ENCODE data around the gene CDK10. TPM values are rescaled to one million over a fixed set of nuclear protein-coding genes. Genes with fewer than 3 reads are reported as not detected.
"Not testable (repeated sequence)": the region's sequence is repeated elsewhere in the genome, so short reads cannot be mapped to it uniquely, and the experiment has no call there.

CDK10 gene
- total RNA-seq, 2 experiments from 2014 or later: 80.5 to 94.2 TPM

GRCh38 chr16:89693931-89694783 lies 7.7 kb downstream of the CDK10 start:
- peaks cover 12% of the 10 kb centered on the region for H3K36me3 Mint-ChIP-seq
- ATAC-seq: no peak
- no peak overlapping the region for H3K4me3 Mint-ChIP-seq
- H3K27me3 Mint-ChIP-seq: no peaks in the 10 kb centered on the region
- no peaks in the 10 kb centered on the region for H3K9me3 Mint-ChIP-seq (ENCODE audit: low read depth)
- CTCF ChIA-PET: no interaction called here
- H3K27ac Mint-ChIP-seq: no peak overlapping the region
- peaks cover 17% of the 10 kb centered on the region for H3K4me1 Mint-ChIP-seq
- no peak for DNase-seq

DNA sequence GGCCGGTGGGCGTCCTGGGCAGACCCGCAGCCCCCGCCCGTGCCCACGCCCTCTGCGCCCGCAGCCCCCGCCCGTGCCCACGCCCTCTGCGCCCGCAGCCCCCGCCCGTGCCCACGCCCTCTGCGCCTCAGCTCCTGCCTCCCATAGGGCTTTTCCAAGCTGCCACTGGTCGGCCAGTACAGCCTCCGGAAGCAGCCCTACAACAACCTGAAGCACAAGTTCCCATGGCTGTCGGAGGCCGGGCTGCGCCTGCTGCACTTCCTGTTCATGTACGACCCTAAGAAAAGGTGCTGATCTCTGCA lies 8.2 kb downstream of the CDK10 start:
- ATAC-seq; H3K9me3 Mint-ChIP-seq (ENCODE audit: low read depth); H3K27ac Mint-ChIP-seq; H3K27me3 Mint-ChIP-seq; H3K4me3 Mint-ChIP-seq; DNase-seq: not testable (repeated sequence)
- peaks cover 17% of the 10 kb centered on the region for H3K4me1 Mint-ChIP-seq
- CTCF ChIA-PET: interaction anchor here (2.0 kb wide), 1 partner anchor 8 kb away, joined by 6 read pairs; the partner anchor contains the start of gene CDK10
- peaks cover 12% of the 10 kb centered on the region for H3K36me3 Mint-ChIP-seq

DNA sequence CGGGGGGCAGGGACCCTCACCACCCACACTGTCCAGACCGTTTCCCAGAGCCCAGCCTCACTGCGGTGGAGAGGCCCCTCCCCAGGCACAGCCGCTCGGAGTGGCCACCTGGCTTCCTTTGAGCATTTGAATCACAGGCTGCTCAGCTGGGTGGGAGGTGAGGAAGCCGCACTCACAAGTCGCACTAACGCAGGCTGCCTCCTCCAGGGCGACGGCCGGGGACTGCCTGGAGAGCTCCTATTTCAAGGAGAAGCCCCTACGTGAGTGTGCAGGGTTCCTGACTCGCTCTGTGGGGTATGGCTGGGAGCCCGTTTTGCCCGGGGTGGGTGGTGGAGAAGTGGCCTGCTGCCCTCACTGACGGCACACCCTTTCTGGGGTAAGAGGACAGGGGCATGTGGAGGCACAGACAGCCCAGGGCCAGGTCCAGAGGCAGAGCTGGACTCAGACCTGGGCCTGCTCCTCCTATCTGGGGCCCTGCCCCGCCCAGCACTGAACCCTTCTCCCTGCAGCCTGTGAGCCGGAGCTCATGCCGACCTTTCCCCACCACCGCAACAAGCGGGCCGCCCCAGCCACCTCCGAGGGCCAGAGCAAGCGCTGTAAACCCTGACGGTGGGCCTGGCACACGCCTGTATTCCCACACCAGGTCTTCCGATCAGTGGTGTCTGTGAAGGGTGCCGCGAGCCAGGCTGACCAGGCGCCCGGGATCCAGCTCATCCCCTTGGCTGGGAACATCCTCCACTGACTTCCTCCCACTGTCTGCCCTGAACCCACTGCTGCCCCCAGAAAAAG lies 8.8 kb downstream of the CDK10 start:
- Mint-ChIP-seq H3K27ac (no peak overlapping the region), H3K4me3 (no peak overlapping the region), H3K9me3 (ENCODE audit: low read depth) (no peaks in the 10 kb centered on the region), H3K27me3 (no peaks in the 10 kb centered on the region), H3K36me3 (peaks cover 8% of the 10 kb centered on the region), H3K4me1 (peaks cover 22% of the 10 kb centered on the region)
- DNase-seq (no peak), ATAC-seq (no peak)
- CTCF ChIA-PET: interaction anchor here (2.0 to 7.0 kb wide), 2 partner anchors 9 to 166 kb away, joined by 6 to 93 read pairs; partner anchors contain the start of gene CDK10

DNA sequence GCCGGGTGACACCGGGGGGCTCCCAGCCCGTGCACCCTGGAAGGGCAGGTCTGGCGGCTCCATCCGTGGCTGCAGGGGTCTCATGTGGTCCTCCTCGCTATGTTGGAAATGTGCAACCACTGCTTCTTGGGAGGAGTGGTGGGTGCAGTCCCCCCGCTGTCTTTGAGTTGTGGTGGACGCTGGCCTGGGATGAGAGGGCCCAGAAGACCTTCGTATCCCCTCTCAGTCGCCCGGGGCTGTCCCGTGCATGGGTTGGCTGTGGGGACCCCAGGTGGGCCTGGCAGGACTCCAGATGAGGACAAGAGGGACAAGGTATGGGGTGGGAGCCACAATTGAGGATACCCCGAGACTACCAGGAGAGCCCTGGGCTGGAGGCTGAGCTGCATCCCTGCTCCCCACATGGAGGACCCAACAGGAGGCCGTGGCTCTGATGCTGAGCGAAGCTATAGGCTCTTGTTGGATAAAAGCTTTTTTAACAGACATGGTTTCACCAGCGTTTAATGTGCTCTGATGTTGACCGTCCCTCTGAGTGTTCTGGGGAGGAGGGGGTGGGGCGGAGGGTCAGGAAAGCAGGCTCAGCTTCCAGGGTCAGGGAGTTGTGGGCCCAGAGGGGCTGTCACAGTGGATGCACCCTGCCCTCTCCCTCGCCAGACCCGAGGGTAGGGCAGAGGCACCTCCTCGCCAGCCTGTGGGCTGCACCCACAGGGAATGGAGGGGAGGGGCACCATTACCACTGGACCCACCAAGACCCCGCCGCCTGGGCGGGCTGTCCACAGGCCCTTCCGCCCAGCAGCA lies 9.6 kb downstream of the CDK10 start:
- Mint-ChIP-seq H3K36me3 (peaks cover 6% of the 10 kb centered on the region), H3K27ac (no peak overlapping the region), H3K4me3 (no peak overlapping the region), H3K27me3 (no peaks in the 10 kb centered on the region), H3K4me1 (peaks cover 26% of the 10 kb centered on the region), H3K9me3 (ENCODE audit: low read depth) (no peaks in the 10 kb centered on the region)
- CTCF ChIA-PET: interaction anchor here (0.6 to 7.0 kb wide), 7 partner anchors 9 to 334 kb away, joined by 3 to 93 read pairs (median 3); partner anchors contain the start of gene CDK10
- no peak for DNase-seq
- no peak for ATAC-seq

GRCh38 chr16:89696670-89697128 lies 10.2 kb downstream of the CDK10 start:
- CTCF ChIA-PET: interaction anchor here (0.6 to 7.0 kb wide), 7 partner anchors 9 to 333 kb away, joined by 3 to 93 read pairs (median 3); partner anchors contain the start of gene CDK10
- Mint-ChIP-seq H3K9me3 (ENCODE audit: low read depth) (no peaks in the 10 kb centered on the region), H3K27me3 (no peaks in the 10 kb centered on the region), H3K4me1 (peaks cover 26% of the 10 kb centered on the region), H3K36me3 (peaks cover 6% of the 10 kb centered on the region), H3K4me3 (no peak overlapping the region), H3K27ac (no peak overlapping the region)
- ATAC-seq: no peak
- peak; percentile 83 for DNase-seq

DNA sequence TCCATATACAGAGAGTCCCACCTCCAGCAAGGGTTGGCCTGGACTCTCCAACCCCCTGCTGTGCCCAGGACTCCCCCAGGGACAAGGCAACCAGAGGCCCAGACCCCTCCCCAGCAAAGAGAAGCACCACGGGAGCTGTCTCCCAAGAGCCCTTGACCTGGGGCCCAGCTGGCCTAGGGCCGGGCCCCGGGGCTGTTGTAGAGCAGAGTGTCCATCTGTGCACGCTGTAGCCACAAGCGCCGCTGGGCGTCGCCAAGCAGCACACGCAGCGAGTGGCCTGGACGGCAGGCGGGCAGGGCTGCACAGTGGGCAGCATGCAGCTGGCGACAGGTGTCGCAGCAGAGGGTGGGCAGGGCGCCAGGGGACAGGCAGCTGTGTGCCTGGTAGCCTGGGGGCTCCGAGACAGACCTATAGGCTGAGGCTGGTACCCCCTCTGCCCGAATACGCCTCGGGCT lies 10.7 kb downstream of the CDK10 start:
- CTCF ChIA-PET: interaction anchor here (0.7 to 7.0 kb wide), 6 partner anchors 9 to 223 kb away, joined by 3 to 93 read pairs (median 3); no protein-coding TSS in a partner anchor
- no peaks in the 10 kb centered on the region for H3K9me3 Mint-ChIP-seq (ENCODE audit: low read depth)
- ATAC-seq (no peak), DNase-seq (no peak)
- H3K4me3 Mint-ChIP-seq: no peak overlapping the region
- H3K27ac Mint-ChIP-seq: no peak overlapping the region
- no peaks in the 10 kb centered on the region for H3K27me3 Mint-ChIP-seq
- peaks cover 6% of the 10 kb centered on the region for H3K36me3 Mint-ChIP-seq
- peaks cover 28% of the 10 kb centered on the region for H3K4me1 Mint-ChIP-seq

GRCh38 chr16:89697616-89698331 lies 11.3 kb downstream of the CDK10 start:
- ATAC-seq (no peak), DNase-seq (no peak)
- Mint-ChIP-seq H3K9me3 (ENCODE audit: low read depth) (no peaks in the 10 kb centered on the region), H3K4me1 (peaks cover 33% of the 10 kb centered on the region), H3K4me3 (no peak overlapping the region), H3K36me3 (peaks cover 6% of the 10 kb centered on the region), H3K27me3 (no peaks in the 10 kb centered on the region), H3K27ac (no peak overlapping the region)
- CTCF ChIA-PET: interaction anchor here (0.7 to 7.0 kb wide), 5 partner anchors 26 to 213 kb away, joined by 3 to 93 read pairs (median 39); no protein-coding TSS in a partner anchor

DNA sequence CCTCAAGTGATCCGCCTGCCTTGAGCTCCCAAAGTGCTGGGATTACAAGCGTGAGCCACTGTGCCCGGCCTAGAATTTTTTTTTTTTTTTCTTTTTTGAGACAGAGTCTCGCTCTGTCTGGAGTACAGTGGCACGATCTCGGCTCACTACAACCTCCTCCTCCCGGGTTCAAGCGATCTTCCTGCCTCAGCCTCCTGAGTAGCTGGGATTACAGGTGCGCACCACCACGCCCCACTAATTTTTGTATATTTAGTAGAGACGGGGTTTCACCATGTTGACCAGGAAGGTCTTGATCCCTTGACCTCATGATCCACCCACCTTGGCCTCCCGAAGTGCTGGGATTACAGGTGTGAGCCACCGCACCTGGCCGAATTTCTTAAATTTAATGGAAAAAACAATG lies 12.2 kb downstream of the CDK10 start:
- H3K27ac Mint-ChIP-seq; H3K27me3 Mint-ChIP-seq; DNase-seq; H3K36me3 Mint-ChIP-seq; H3K4me3 Mint-ChIP-seq; ATAC-seq; H3K9me3 Mint-ChIP-seq (ENCODE audit: low read depth): not testable (repeated sequence)
- CTCF ChIA-PET: interaction anchor here (0.6 to 7.0 kb wide), 10 partner anchors 10 to 163 kb away, joined by 3 to 93 read pairs (median 18); partner anchors contain the start of gene CDK10
- H3K4me1 Mint-ChIP-seq: peaks cover 33% of the 10 kb centered on the region

- H3K4me1 Mint-ChIP-seq: peaks cover 33% of the 10 kb centered on the region
- H3K27ac Mint-ChIP-seq; H3K4me3 Mint-ChIP-seq; ATAC-seq; H3K9me3 Mint-ChIP-seq (ENCODE audit: low read depth); H3K27me3 Mint-ChIP-seq; DNase-seq; H3K36me3 Mint-ChIP-seq: not testable (repeated sequence)
- CTCF ChIA-PET: interaction anchor here (0.6 to 7.0 kb wide), 41 partner anchors 8 to 905 kb away, joined by 3 to 93 read pairs (median 5); partner anchors contain the start of genes CDK10, CHMP1A, FANCA and MC1R
Measured at GRCh38 chr16:89699629-89700099, 13.2 kb downstream of the CDK10 start.

DNA sequence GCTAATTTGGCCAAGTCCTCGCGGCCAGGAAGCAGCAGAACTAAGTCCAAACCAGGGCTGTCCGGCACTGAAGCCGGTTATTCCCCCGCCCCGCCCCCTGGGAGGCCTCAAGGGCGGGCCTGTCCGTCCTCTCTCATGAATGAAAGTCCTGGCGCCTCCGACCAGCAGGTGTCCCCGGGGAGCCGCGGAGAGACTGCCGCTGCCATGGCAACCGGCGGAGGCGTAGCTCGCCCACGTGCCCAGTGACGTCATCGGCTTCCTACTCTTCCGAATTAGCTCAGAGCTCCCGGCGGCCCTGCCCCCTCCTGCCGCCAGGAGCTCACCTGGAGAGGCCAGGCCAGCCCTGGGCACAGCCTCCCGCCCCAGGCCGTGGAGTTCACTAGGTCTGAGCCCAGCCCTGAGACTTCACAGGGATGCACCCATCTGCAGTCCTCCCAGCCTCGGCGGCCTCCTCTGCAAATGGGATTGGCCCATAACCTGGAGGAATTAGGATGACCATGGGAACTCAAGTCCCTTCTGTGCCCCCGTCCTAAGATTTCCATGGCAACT lies 13.7 kb downstream of the CDK10 start:
- H3K9me3 Mint-ChIP-seq (ENCODE audit: low read depth): no peaks in the 10 kb centered on the region
- no peaks in the 10 kb centered on the region for H3K36me3 Mint-ChIP-seq
- H3K27me3 Mint-ChIP-seq: no peaks in the 10 kb centered on the region
- peak overlapping the region; percentile 66 for H3K4me3 Mint-ChIP-seq
- DNase-seq: peak; percentile 98
- H3K27ac Mint-ChIP-seq: peak overlapping the region; percentile 24
- ATAC-seq: peak; percentile 38
- H3K4me1 Mint-ChIP-seq: peaks cover 33% of the 10 kb centered on the region
- CTCF ChIA-PET: interaction anchor here (0.6 to 7.0 kb wide), 54 partner anchors 9 to 906 kb away, joined by 3 to 93 read pairs (median 4); partner anchors contain the start of genes CDK10, CHMP1A, FANCA and MC1R

- ATAC-seq (peak; percentile 35), DNase-seq (peak; percentile 76)
- H3K27ac Mint-ChIP-seq: peak overlapping the region; percentile 24
- no peaks in the 10 kb centered on the region for H3K36me3 Mint-ChIP-seq
- H3K27me3 Mint-ChIP-seq: no peaks in the 10 kb centered on the region
- CTCF ChIA-PET: interaction anchor here (0.6 to 7.0 kb wide), 47 partner anchors 8 to 906 kb away, joined by 3 to 93 read pairs (median 5); partner anchors contain the start of genes CDK10, CHMP1A, MC1R and SPATA33
- peak overlapping the region; percentile 66 for H3K4me3 Mint-ChIP-seq
- no peaks in the 10 kb centered on the region for H3K9me3 Mint-ChIP-seq (ENCODE audit: low read depth)
- peaks cover 27% of the 10 kb centered on the region for H3K4me1 Mint-ChIP-seq
Measured at GRCh38 chr16:89700649-89701424, 14.3 kb downstream of the CDK10 start.
